ENCODE data around the gene DYSF.

DNA sequence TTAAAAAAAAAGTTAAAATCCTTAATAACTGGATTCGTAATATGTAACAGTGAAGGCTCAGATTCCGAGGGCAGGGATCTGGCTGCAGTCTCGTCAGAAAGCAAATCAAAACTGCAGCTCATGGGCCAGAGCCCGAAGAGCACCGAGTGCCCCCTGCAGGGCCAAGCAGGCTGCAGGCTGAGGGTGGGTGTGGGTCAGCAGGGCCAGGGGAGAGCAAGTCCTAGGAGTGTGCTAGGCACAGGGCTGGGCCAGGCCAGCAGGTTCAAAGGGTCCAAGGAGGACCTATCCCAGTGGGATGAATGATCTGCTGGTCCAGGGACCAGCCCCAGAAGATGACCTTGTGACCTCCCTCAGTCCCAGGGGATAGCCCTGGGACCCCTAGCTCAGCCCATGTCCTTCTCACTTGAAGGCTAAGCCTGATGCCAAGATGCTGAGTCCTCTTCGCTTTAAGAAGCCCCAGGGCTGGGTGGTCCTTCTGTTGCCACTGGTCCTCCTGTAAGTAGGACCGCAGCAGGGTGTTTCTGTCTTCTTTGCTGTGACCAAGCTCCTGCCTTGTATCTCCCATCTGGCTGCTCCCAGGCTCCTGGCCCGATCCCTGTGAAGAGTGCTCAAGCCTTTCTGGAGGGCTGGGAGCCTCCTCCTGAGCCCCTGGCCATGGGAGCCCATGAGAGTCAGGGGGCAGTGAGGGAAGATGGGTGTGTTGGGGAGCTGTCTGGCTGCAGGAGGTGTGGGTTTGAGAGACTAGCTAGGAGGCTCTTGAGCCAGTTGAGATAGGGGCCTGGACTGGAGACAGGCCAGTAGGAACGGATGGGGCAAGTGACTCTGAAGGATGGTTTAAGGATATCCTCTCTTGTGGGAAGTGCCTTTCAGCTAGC lies 150.7 kb downstream of the DYSF start:
- TF ChIP-seq, protein P1, sequence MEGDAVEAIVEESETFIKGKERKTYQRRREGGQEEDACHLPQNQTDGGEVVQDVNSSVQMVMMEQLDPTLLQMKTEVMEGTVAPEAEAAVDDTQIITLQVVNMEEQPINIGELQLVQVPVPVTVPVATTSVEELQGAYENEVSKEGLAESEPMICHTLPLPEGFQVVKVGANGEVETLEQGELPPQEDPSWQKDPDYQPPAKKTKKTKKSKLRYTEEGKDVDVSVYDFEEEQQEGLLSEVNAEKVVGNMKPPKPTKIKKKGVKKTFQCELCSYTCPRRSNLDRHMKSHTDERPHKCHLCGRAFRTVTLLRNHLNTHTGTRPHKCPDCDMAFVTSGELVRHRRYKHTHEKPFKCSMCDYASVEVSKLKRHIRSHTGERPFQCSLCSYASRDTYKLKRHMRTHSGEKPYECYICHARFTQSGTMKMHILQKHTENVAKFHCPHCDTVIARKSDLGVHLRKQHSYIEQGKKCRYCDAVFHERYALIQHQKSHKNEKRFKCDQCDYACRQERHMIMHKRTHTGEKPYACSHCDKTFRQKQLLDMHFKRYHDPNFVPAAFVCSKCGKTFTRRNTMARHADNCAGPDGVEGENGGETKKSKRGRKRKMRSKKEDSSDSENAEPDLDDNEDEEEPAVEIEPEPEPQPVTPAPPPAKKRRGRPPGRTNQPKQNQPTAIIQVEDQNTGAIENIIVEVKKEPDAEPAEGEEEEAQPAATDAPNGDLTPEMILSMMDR (conservative IDR thresholded peaks at IDR 0.05; ENCODE audit: low read depth, low read length) = no peak
- TF ChIP-seq EZH2 (IDR thresholded peaks at IDR 0.05; ENCODE audit: borderline replicate concordance, low read depth, low read length, poor library complexity, severe bottlenecking) = no peak
